GM19397 (cell line): ENCODE results near the gene PPP2R5C.

Experiments
- ATAC-seq: cut with Tn5 transposase; IDR thresholded peaks from one replicate; pipeline ENCODE4 v1.9.1; 2021; ENCODE audit warnings: mild to moderate bottlenecking, moderate library complexity; ENCODE audit not compliant: unreplicated experiment

Gene PPP2R5C

GRCh38 chr14:101937926-101938767 lies 176.6 kb downstream of the PPP2R5C start:
- no peak for ATAC-seq

- no peak for ATAC-seq
These were observed 178.2 kb downstream of the PPP2R5C start for GRCh38 chr14:101939646-101940170.

GRCh38 chr14:101944451-101944850 lies 182.9 kb downstream of the PPP2R5C start:
- no peak for ATAC-seq

GRCh38 chr14:101945171-101945570 lies 183.7 kb downstream of the PPP2R5C start:
- no peak for ATAC-seq

GRCh38 chr14:101947577-101947903 lies 186.0 kb downstream of the PPP2R5C start:
- peak; percentile 4 for ATAC-seq

- peak; percentile 98 for ATAC-seq
These were observed 186.6 kb downstream of the PPP2R5C start for GRCh38 chr14:101947904-101948665.

GRCh38 chr14:101948666-101949216 lies 187.2 kb downstream of the PPP2R5C start:
- ATAC-seq, result peak; percentile 4

GRCh38 chr14:101950100-101950499 lies 188.6 kb downstream of the PPP2R5C start:
- ATAC-seq, result no peak

- ATAC-seq, result no peak
These were observed 189.2 kb downstream of the PPP2R5C start for GRCh38 chr14:101950516-101951215.

GRCh38 chr14:101953151-101953550 lies 191.6 kb downstream of the PPP2R5C start:
- ATAC-seq, result no peak

- no peak for ATAC-seq
These were observed 193.0 kb downstream of the PPP2R5C start for GRCh38 chr14:101954501-101954900.

- no peak for ATAC-seq
These were observed 194.2 kb downstream of the PPP2R5C start for GRCh38 chr14:101955695-101956161.

- ATAC-seq, result no peak
These were observed 194.8 kb downstream of the PPP2R5C start for GRCh38 chr14:101956179-101956885.

GRCh38 chr14:101957406-101958234 lies 196.1 kb downstream of the PPP2R5C start:
- no peak for ATAC-seq

GRCh38 chr14:101958418-101959180 lies 197.1 kb downstream of the PPP2R5C start:
- ATAC-seq, result no peak

GRCh38 chr14:101959277-101959676 lies 197.8 kb downstream of the PPP2R5C start:
- no peak for ATAC-seq

GRCh38 chr14:101960225-101960624 lies 198.7 kb downstream of the PPP2R5C start:
- no peak for ATAC-seq

- no peak for ATAC-seq
These were observed 199.7 kb downstream of the PPP2R5C start for GRCh38 chr14:101961011-101961721.
